Measurements from ENCODE around the gene ASTN2. TPM values are rescaled to one million over a fixed set of nuclear protein-coding genes. Genes with fewer than 3 reads are reported as not detected.

ASTN2 gene
- total RNA-seq, 1 donor from 2014 or later: 10.0 TPM

- Mint-ChIP-seq H3K36me3 (ENCODE audit: low read depth, unreplicated experiment) (no peaks in the 10 kb centered on the region), H3K27me3 (ENCODE audit: unreplicated experiment) (no peaks in the 10 kb centered on the region), H3K4me1 (ENCODE audit: unreplicated experiment) (peaks cover 6% of the 10 kb centered on the region), H3K9me3 (ENCODE audit: unreplicated experiment) (no peaks in the 10 kb centered on the region), H3K4me3 (ENCODE audit: unreplicated experiment) (no peak overlapping the region), H3K27ac (ENCODE audit: unreplicated experiment) (no peak overlapping the region)
- DNase-seq (ENCODE audit: low spot score): no peak
- no peak for TF ChIP-seq CTCF (IDR thresholded peaks at IDR 0.05; ENCODE audit: unreplicated experiment)
Measured at GRCh38 chr9:116713271-116713670, 701.6 kb downstream of the ASTN2 start.

DNA sequence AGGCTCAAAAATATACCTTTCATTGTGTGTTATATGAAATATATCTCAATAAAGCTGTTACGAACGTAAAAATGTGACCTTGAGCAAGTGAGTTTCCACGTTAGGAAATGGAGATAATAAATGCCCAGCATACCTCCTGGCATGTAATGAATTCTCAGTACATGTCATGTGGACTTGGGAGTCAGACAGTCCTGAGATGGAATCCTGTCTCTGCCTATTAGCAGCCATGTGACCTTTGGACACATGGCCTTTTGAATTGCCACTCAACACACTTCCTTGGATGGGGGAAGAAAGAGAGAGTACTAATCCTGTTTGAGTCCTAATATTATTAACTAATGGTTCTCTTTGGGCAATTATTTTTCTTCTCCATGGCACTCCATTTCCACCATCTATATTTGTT, 702.1 kb downstream of the ASTN2 start:
- Mint-ChIP-seq H3K27me3 (ENCODE audit: unreplicated experiment) (no peaks in the 10 kb centered on the region), H3K4me1 (ENCODE audit: unreplicated experiment) (peaks cover 6% of the 10 kb centered on the region), H3K9me3 (ENCODE audit: unreplicated experiment) (no peaks in the 10 kb centered on the region), H3K4me3 (ENCODE audit: unreplicated experiment) (no peak overlapping the region), H3K36me3 (ENCODE audit: low read depth, unreplicated experiment) (no peaks in the 10 kb centered on the region), H3K27ac (ENCODE audit: unreplicated experiment) (no peak overlapping the region)
- no peak for DNase-seq (ENCODE audit: low spot score)
- no peak for TF ChIP-seq CTCF (IDR thresholded peaks at IDR 0.05; ENCODE audit: unreplicated experiment)

DNA sequence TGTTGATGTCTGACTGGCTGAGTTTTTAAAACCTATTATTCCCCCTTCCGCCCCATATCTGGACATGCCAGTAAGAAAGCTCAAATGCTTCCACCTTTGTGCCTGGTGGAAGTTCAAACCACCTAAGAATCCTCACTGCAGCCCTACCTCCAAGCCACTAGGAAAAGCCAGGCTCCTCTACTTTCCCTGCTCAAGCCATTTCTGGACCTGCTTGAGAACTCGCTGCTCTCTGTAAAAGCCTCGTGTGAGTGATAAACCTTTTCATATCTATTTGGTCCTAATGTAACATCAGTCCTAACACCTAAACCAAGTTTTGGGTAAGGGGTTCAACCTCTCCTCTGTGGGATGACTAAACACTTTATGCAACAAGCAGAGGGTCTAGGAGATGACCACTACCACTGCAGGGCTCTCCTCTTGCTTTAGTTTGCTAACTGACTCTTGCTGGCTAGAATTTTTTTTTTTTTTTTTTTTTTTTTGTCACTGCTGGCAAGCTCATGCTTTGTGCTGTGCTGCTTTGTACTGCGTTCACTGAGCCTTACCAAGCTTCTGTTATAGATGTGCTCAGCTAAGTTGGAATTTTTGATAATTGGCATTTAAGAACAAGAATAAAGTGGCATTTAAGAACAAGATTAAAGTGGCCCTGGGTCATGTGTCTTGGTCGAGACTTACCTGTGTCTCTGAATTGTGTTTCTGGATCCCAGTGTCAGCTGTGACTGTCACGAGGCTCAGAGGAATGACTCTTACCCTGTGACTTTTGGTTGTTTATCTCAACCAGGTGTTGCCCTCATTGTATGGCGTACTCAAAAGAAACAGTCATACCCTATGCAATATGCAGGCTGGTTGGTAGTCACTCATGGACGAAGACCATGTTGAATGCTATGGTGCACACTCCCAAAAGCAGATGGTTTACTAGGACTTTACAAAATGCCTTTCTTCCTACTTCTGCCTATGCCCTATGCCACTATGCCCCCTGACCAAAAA, 708.3 kb downstream of the ASTN2 start:
- Mint-ChIP-seq H3K27ac (ENCODE audit: unreplicated experiment) (no peak overlapping the region), H3K9me3 (ENCODE audit: unreplicated experiment) (no peaks in the 10 kb centered on the region), H3K27me3 (ENCODE audit: unreplicated experiment) (no peaks in the 10 kb centered on the region), H3K4me1 (ENCODE audit: unreplicated experiment) (no peaks in the 10 kb centered on the region), H3K36me3 (ENCODE audit: low read depth, unreplicated experiment) (no peaks in the 10 kb centered on the region), H3K4me3 (ENCODE audit: unreplicated experiment) (no peak overlapping the region)
- no peak for DNase-seq (ENCODE audit: low spot score)
- no peak for TF ChIP-seq CTCF (IDR thresholded peaks at IDR 0.05; ENCODE audit: unreplicated experiment)

GRCh38 chr9:116705531-116705930, 709.3 kb downstream of the ASTN2 start:
- no peaks in the 10 kb centered on the region for H3K27me3 Mint-ChIP-seq (ENCODE audit: unreplicated experiment)
- no peak for TF ChIP-seq CTCF (IDR thresholded peaks at IDR 0.05; ENCODE audit: unreplicated experiment)
- no peaks in the 10 kb centered on the region for H3K4me1 Mint-ChIP-seq (ENCODE audit: unreplicated experiment)
- no peak for DNase-seq (ENCODE audit: low spot score)
- H3K4me3 Mint-ChIP-seq (ENCODE audit: unreplicated experiment): no peak overlapping the region
- H3K27ac Mint-ChIP-seq (ENCODE audit: unreplicated experiment): no peak overlapping the region
- no peaks in the 10 kb centered on the region for H3K36me3 Mint-ChIP-seq (ENCODE audit: low read depth, unreplicated experiment)
- no peaks in the 10 kb centered on the region for H3K9me3 Mint-ChIP-seq (ENCODE audit: unreplicated experiment)

GRCh38 chr9:116704470-116704869, 710.4 kb downstream of the ASTN2 start:
- H3K9me3 Mint-ChIP-seq (ENCODE audit: unreplicated experiment): no peaks in the 10 kb centered on the region
- H3K27me3 Mint-ChIP-seq (ENCODE audit: unreplicated experiment): peaks cover 2% of the 10 kb centered on the region
- DNase-seq (ENCODE audit: low spot score): no peak
- no peak overlapping the region for H3K27ac Mint-ChIP-seq (ENCODE audit: unreplicated experiment)
- H3K4me1 Mint-ChIP-seq (ENCODE audit: unreplicated experiment): no peaks in the 10 kb centered on the region
- peaks cover 8% of the 10 kb centered on the region for H3K36me3 Mint-ChIP-seq (ENCODE audit: low read depth, unreplicated experiment)
- H3K4me3 Mint-ChIP-seq (ENCODE audit: unreplicated experiment): no peak overlapping the region
- no peak for TF ChIP-seq CTCF (IDR thresholded peaks at IDR 0.05; ENCODE audit: unreplicated experiment)
